MV-4-11 (cell line): Measurements from ENCODE around the gene LUM.
"Not testable (repeated sequence)": the region's sequence is repeated elsewhere in the genome, so short reads cannot be mapped to it uniquely, and the experiment has no call there.

ENCODE experiments used
- DNase-seq: peaks from one replicate; lab custom pipeline; 2025; lab: John Stamatoyannopoulos, UW

LUM gene

GRCh38 chr12:91109581-91110310 is 1.5 kb downstream of the LUM start:
- DNase-seq = no peak

GRCh38 chr12:91109148-91109564 is 2.1 kb downstream of the LUM start:
- peak; percentile 64 for DNase-seq

GRCh38 chr12:91108196-91108755 is 3.0 kb downstream of the LUM start:
- peak; percentile 26 for DNase-seq

GRCh38 chr12:91106283-91106682 is 5.0 kb downstream of the LUM start:
- DNase-seq = no peak

GRCh38 chr12:91105807-91106206 is 5.5 kb downstream of the LUM start:
- DNase-seq = peak; percentile 5

GRCh38 chr12:91104812-91105466 is 6.4 kb downstream of the LUM start:
- DNase-seq = no peak

- no peak for DNase-seq
Measured at GRCh38 chr12:91103624-91104023, 7.7 kb downstream of the LUM start.

- no peak for DNase-seq
Measured at GRCh38 chr12:91103101-91103500, 8.2 kb downstream of the LUM start.

GRCh38 chr12:91100906-91101305 is 10.4 kb downstream of the LUM start:
- no peak for DNase-seq

- no peak for DNase-seq
Measured at GRCh38 chr12:91099836-91100235, 11.5 kb downstream of the LUM start.

GRCh38 chr12:91099341-91099740 is 12.0 kb downstream of the LUM start:
- no peak for DNase-seq

- peak; percentile 72 for DNase-seq
Measured at GRCh38 chr12:91098941-91099340, 12.4 kb downstream of the LUM start.

GRCh38 chr12:91098461-91098860 is 12.8 kb downstream of the LUM start:
- DNase-seq = peak; percentile 78

- no peak for DNase-seq
Measured at GRCh38 chr12:91094957-91095356, 16.3 kb downstream of the LUM start.

GRCh38 chr12:91094032-91094662 is 17.1 kb downstream of the LUM start:
- DNase-seq = no peak

GRCh38 chr12:91093341-91093740 is 18.0 kb downstream of the LUM start:
- DNase-seq = no peak

GRCh38 chr12:91091916-91092715 is 19.2 kb downstream of the LUM start:
- peak; percentile 18 for DNase-seq

GRCh38 chr12:91089953-91090352 is 21.3 kb downstream of the LUM start:
- not testable (repeated sequence) for DNase-seq

GRCh38 chr12:91080041-91080440 is 31.3 kb downstream of the LUM start:
- no peak for DNase-seq

- DNase-seq = no peak
Measured at GRCh38 chr12:91078501-91078900, 32.8 kb downstream of the LUM start.

GRCh38 chr12:91077228-91077954 is 33.9 kb downstream of the LUM start:
- no peak for DNase-seq
